Measurements from ENCODE around the gene HIRA.

HIRA gene, protein sequence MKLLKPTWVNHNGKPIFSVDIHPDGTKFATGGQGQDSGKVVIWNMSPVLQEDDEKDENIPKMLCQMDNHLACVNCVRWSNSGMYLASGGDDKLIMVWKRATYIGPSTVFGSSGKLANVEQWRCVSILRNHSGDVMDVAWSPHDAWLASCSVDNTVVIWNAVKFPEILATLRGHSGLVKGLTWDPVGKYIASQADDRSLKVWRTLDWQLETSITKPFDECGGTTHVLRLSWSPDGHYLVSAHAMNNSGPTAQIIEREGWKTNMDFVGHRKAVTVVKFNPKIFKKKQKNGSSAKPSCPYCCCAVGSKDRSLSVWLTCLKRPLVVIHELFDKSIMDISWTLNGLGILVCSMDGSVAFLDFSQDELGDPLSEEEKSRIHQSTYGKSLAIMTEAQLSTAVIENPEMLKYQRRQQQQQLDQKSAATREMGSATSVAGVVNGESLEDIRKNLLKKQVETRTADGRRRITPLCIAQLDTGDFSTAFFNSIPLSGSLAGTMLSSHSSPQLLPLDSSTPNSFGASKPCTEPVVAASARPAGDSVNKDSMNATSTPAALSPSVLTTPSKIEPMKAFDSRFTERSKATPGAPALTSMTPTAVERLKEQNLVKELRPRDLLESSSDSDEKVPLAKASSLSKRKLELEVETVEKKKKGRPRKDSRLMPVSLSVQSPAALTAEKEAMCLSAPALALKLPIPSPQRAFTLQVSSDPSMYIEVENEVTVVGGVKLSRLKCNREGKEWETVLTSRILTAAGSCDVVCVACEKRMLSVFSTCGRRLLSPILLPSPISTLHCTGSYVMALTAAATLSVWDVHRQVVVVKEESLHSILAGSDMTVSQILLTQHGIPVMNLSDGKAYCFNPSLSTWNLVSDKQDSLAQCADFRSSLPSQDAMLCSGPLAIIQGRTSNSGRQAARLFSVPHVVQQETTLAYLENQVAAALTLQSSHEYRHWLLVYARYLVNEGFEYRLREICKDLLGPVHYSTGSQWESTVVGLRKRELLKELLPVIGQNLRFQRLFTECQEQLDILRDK

DNA sequence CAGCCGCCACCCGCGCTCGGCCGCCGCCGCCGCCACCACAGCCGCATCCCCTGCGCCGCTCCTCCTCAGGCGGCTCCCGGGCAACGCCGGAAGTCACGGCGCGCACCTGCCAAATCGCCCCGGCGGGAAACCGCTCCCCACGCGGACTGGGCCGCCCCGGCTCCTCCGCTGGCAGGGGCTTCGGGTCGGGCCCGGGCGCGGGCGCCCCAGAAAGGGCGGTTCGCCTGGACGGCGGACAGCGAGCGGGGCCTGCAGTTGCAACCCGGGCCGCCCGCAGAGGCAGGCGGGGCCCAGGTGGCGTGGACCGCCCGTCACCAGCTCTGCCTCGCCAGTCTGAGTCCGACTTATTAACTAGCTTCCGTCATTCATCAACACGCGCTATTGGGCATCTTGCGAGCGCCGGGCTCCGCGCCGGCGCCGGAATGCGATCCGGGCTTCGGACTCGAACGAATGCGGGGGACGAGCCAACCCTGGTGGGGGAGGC, at the start of gene HIRA:
Gene HIRA, minus strand, starts transcription at position 85 of the 484 bp plus-strand sequence. CDS start 257 bp downstream, outside the sequence.
- DNase-seq (ENCODE audit: low read depth in 2 of 2), result peak; percentile 84 to 88

DNA sequence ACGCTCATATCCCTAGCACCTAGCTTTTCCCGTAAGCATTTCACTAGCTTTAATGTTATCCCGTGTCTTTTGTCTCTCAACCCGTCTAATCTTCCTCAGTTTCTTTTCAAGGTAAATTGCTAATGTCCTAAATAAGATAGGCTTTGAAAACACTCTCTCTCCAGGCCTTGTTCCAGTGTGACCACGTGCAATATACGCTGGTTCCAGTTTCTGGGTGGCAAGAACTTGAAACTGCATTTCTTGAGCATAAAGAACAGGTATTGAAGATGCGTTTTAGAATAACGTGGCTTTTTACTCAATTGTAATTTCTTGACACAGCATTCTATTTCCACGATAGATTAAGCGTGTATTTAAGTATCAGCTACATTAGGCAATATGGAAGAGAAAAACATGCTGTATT, 49.3 kb upstream of the HIRA start:
- DNase-seq (ENCODE audit: low read depth in 2 of 2), result no peak

DNA sequence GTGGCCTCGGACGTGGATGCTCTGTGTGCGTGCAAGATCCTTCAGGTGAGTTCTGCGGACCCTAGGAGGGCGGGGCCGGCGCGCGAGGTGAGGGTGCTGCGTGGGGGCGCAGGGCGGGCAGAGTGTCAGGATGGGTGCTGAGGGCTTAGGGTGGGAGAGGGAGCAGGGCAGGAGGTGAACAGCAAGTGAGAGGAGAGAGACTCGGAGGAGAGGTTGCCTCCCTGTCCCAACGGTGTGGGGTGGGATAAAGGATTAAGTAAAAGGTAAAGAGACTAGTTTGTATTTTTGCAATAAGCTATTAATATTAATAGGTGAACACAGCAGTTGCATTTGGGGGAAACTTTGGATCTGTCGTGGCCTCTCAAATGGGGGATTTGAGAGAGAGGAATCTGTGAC, 48.6 kb upstream of the HIRA start:
- no peak for DNase-seq (ENCODE audit: low read depth in 2 of 2)

DNA sequence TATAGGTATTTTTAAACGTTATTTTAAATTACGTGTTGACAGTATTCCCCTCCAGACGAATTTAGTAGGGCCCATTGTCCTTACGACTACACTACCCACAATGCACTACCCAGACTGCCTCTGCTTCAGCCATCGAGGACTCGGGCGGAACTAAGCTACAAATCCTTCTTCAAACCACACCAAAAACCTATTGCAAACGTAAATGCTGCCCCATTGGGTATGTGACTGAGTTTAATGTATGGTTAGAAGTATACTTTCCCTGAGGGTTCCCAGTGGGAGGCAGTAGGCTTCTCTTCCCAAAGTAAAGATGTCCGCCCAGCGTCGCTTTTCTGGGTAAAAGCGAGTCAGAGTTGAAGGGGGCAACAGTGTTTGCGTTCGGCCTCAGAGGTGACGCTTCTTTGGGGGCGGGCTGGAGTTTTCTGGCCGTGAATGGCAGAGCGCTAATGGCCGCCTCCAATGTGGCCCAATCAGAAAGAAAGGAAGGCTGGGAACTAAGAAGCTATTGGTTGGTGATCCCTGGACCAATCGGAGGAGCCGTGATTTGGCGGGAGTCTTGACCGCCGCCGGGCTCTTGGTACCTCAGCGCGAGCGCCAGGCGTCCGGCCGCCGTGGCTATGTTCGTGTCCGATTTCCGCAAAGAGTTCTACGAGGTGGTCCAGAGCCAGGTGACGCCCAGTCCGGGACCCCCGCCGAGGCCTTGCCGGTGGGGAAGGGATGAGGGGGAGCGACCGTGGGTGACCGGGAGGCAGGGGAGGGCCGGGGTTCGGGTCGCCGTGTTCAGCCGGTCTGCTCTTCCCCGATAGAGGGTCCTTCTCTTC, 48.0 kb upstream of the HIRA start, which contains the start of gene CDC45:
Gene CDC45, plus strand, starts transcription at position 566 of the 818 bp plus-strand sequence. Its CDS starts 49 bp downstream, at position 615.
- peak; percentile 79 to 86 for DNase-seq (ENCODE audit: low read depth in 2 of 2)

DNA sequence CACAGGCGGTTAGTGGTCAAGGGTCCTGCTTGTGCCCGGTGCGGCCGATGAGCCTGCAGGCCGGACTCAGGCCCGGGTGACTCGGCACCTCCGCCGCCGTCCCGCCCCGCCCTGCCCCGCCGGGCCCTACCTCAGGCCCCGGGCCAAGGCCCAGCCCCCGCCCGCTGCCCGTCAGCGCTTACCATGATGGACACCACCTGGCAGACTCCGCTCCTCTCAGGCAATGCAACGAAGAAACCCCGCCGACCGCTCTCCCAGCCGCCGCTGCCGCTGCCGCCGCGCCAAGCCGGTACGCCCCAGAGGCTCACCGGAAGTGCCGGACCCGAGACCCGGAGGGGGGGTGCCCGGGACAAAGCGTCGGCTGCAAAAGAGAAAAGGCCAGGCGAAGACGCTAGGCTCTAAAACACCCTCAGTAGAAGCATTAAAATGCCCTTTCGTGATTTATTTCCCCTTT, 47.4 kb upstream of the HIRA start, which contains the start of gene UFD1:
Gene UFD1, minus strand, starts transcription at position 293 of the 454 bp plus-strand sequence. Its CDS starts 108 bp downstream, at position 185.
- DNase-seq (ENCODE audit: low read depth in 2 of 2), result peak; percentile 55 to 69

DNA sequence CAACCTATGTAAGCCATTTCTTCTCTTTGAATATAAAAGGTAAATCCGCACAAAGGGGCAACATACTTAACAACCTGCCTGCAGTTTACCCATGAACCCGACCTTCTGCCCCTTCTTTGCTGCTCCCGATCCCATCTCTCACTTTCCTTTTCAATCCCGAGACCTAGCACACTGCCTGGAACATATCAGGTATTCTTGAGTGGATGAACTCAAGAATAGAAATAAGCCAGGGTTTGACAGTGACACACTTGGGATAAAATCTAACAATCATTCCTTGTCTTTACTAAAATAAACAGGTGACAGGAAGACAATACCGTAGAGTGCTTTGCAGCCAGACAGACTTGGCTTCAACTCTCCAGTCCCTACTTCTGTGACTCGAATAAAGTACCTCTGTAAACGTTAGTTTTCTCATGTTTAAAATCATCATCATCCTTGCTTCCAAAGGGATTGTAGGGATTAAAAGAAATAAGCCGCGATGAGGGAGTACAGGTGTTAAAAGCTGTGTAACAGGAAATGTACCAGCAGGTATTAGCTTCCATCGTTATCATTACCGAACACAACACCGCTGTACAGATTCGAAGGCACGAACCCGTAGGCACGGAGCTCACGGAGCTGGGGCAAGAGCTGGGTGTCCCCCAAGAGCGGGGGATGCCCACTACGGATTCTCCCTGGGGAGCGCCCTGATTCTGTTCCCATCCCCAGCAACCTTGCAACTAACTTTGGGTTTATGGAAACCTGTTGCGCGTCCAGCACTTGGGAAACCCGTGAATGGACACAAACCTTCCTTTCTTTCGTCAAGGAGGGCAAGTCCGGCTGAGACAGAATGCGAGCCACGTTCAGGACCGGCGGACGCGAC, 46.7 kb upstream of the HIRA start:
- no peak for DNase-seq (ENCODE audit: low read depth in 2 of 2)

DNA sequence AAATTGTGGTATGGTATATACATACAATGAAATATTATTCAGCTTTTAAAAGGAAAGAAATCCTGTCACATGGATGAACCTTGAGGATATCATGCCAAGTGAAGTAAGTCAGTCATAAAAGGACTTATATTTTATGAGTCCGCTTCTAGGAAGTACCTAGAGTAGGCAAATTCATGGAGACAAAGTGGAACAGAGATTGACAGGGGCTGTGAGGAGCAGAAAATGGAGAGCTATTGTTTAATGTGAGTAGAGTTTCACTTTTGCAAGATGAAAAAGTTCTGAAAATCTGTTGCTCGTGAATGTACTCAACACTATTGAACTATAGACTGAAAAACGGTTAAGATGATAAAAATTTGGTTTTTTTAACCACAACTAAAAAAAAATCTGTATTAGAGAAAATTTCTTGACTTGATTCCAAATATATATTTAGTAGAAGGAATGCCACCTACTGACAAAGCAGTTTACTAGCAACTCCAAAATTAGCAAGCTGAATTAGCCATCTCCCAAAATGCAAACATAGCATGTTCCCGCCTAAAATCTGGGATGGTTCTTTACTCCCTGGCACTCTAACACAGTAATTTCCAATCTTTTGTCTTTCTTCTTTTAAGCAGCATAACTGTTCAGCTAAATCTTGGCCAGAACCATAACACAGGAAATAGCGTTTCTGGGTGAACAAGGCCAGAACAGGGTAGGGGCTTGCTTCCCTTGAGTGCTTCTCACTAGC, 46.0 kb upstream of the HIRA start:
- no peak for DNase-seq (ENCODE audit: low read depth in 2 of 2)

DNA sequence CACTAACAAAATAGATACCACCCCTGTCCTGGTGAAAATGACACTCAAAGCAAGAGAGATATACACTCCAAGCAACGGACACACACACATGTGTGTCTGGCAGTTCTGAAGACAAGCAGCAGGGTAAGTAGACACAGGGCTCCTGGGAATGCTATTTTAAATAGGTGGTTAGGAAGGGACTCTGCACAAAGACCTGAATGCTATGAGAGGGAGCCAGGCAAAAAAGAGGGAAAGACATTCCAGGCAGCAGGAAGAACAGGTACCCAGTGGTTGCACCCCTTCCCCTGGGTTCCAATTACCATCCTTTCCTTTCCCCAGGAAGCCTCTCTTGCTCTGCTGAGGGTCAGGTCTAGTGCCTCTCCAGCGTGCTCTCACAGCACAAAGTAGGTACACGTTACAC, 44.5 kb upstream of the HIRA start:
- DNase-seq (ENCODE audit: low read depth in 2 of 2), result no peak

DNA sequence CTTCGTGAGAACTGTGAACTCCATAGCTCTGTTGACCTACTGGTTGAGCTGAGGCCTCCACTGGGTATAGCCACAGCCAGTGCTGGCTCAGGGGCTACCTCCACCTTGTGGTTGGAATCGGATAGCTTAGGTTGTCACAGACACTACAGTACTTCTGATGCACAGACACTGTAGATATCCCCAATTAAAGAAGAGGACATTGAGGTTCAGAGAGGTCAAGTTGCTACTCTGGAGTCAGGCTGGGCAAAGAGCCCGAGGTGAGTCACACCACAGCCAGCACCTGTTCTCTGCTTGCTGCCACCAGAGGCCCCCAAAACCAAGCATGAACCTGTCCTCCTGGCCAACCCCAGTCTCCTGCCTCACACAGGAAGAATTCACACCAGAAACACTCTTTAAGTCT, 42.0 kb upstream of the HIRA start:
- DNase-seq (ENCODE audit: low read depth in 2 of 2), result no peak

DNA sequence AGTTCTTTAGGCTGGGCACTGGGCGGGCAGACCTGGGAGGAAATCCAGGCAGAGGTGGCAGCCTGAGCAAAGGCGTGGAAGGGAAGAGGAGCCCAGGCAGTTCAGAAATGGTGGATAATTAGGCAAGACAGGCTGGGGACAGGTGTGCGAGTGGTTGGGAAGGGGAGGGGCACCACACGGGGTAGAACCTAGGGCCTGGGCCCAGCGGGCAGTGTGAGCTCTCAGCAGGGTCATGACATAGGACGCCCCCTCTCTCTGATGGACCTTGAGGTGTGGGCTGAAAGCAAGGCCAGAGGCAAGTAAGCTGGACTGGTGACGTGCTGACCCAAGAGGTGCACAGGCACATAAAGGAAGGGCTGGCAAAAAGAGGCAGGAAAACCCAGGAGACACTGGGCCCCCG, 40.7 kb upstream of the HIRA start:
- no peak for DNase-seq (ENCODE audit: low read depth in 2 of 2)

DNA sequence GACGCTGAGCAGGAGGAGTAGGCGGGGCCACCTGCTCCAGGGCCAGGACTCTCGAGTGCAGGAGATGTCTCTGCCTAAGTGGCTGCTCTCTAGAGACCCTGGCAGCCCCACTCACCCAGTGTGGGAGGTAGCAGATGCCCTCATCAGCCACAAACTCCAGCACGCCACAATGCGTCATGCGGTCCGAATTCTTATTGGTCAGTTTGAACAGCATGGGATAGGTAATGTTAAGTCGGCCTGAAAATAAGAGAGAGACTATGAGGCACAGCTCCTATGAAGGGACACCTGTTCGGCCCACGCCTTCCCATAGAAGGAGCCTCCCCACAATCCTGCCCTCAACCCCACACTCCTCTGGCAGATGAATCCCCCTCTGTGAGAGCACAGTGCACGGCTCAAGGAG, 40.0 kb upstream of the HIRA start:
- DNase-seq (ENCODE audit: low read depth in 2 of 2), result no peak

DNA sequence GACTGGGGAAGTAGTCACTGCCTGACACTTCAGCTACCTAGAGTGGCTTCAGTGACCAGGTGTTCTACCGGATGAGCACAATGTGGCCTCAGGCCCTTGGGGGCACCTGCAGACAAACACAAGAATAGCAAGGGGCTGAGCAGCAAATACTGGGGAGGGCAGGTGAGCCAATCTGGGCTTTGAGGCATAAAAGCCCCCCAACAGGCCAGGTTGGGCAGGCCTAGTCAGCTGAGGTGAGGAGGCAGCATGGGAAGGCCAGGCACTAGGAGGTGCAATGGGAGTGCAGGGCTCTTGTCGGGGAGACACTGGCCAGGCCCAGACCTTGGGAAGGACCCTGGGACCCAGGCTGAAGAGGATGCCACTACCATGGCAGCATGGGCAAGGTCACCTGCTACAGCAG, 38.5 kb upstream of the HIRA start:
- DNase-seq (ENCODE audit: low read depth in 2 of 2), result no peak

DNA sequence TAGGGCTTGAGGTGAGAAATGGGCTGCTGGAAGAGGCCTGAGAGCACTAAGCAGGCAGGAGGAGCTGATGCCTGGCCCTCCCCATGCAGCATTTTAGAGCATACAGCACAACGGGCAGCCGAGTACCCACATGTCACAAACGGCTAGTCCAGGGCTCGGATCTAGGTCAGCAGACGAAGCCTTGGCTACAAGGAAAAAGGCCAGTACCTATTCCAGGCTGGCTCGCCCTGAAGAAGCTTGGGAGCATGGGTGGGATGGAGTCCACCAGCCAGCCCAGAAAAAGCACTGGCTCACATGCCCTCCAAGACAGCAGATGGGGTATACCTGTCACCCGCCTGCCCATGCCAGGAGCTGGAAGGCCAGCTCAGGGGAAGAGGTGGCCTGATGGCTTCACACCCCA, 37.9 kb upstream of the HIRA start:
- DNase-seq (ENCODE audit: low read depth in 2 of 2), result no peak

DNA sequence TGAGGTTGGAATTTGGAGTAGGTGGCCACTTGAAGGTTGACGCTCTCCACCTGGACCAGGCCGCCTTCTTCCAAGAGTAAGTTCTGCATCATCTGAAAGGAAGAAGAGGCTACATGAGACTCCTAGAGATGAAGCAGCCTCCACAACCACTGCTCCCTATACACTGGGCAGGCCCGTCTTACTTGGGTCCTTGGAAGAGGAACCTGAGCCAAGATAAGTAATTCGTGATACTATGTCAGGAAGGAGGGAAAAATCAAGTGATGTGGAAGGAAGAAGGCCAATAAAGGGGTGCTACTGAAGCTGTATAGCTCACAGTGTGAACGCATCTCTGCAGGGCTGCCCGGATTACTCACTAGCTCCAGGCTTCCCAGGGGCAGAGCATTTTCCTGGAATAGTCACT, 36.4 kb upstream of the HIRA start:
- no peak for DNase-seq (ENCODE audit: low read depth in 2 of 2)

DNA sequence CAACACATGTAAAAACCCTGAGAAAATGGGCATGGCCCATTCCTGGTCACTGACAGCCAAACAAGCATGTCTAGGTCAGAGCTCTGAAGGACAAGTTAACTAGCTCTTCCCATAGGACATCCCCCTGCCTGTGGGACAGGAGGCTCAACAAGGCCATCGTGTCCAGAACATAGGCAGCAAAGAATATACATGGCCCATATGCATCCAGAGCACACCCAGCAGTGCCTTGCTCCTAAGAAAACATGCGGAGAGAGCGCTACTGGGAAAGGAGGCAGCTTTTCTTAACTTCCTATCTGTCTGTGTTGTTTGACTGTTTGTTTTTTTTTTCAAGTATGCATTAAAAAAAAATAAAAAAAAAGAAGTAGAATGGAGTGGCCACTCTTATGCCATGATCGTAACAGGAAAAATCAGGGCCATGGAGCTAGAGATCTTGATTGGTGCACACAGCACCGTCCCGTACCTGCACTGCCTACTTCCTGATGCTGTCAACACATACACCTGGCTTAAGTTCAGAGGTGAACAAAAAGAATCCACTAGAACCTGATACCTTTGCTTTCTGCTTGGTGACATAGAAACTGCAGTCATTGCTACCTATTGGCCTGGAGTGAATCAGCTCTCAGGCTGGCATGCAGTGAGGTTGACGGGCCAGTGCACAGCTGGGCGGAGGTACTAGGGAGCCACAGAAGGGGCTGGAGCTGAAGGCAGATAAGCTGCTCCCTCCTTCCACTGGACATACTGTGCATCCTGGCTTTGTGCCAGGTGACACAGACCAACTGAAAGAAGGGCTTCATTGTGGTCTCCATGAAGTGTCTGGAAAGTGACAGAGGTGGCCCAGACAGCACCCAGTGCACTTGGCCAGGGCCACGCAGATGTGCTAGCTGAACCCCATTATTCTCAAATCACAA, 35.6 kb upstream of the HIRA start:
- no peak for DNase-seq (ENCODE audit: low read depth in 2 of 2)

DNA sequence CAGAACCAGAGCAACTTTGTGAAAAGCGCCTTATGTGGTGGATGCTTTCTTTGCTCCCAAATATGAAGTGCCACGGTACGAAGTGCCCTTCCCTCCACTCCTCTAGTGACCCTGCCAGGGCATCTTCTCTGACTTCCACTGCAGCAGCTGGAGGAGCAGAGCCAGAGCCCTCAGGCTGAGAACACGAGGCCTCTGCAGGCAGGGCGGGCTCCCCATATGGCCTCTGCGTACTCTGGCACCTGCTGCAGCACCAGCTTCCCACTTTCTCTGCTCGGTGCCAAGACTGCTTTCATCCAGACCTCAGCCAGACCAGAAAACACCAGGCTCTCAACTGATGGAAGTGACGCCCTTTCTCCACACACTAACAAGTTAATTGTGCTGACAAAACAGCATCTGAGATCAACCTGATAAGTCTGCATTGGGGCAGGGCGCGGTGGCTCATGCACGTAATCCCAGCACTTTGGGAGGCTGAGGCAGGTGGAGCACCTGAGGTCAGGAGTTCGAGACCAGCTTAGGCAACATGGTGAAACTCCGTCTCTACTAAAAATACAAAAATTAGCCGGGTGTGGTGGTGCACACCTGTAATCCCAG, 34.7 kb upstream of the HIRA start:
- DNase-seq (ENCODE audit: low read depth in 2 of 2), result no peak

DNA sequence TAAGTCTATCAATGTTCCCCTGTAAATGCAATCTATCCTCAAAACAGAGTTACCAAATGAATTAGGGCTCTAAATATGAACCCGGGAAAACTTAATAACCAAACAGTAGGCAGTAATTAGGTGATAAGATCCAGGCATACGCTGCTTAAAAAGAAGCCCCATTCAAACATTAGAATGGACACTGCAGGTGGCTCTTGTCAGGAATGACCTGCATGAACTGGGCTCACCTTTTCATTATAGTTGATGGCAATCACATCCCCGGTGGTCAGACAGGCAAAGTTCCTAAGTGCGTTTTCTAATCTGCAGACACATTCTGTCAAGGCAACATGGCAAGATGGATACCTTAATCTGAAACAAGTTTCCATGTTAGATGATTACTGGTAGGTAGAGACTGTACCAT, 33.4 kb upstream of the HIRA start:
- no peak for DNase-seq (ENCODE audit: low read depth in 2 of 2)

DNA sequence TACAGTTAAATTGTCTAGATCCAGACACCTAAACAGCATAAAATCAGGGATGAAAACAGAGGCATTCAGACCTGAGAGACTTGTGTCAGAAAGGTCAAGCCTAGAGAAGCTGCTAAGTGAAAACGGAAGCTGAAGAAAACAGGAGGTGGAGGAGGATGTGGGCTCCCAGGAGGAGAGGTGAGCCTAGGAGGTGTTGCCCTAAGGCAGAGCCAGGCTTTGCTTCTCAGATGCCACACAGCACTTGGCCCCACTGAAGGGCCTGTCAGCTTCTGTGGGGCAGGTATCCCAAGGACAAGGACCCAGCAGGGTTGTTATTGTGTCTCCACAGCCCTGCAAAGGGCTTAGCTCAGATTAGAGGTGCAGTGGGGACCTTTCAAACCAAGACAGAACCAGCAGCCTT, 33.0 kb upstream of the HIRA start:
- DNase-seq (ENCODE audit: low read depth in 2 of 2), result no peak
